Measurements from ENCODE around the gene RBM39.

RBM39 gene

GRCh38 chr20:35773154-35773751 is 31.2 kb upstream of the RBM39 start:
- peak overlapping the region; percentile 76 for H3K4me3 ChIP-seq (ENCODE audit: low read depth, low read length)
- DNase-seq (ENCODE audit: low read depth): peak; percentile 34

GRCh38 chr20:35772563-35773058 is 30.6 kb upstream of the RBM39 start:
- DNase-seq (ENCODE audit: low read depth): no peak
- H3K4me3 ChIP-seq (ENCODE audit: low read depth, low read length): peak overlapping the region; percentile 76

More at GRCh38 chr20:35773154-35773751, 31.2 kb upstream of the RBM39 start:
- no peak for TF ChIP-seq CTCF (IDR thresholded peaks at IDR 0.05; ENCODE audit: low read depth, low read length, missing control alignments)

GRCh38 chr20:35771689-35772562 is 29.9 kb upstream of the RBM39 start, which contains the start of gene PHF20:
Gene PHF20, plus strand, starts transcription at chr20:35772015. Its CDS starts 29,508 bp downstream, at chr20:35801523.
- peak within 1 kb of the TSS; percentile 76 for H3K4me3 ChIP-seq (ENCODE audit: low read depth, low read length)
- DNase-seq (ENCODE audit: low read depth): peak; percentile 89
- no peak for TF ChIP-seq CTCF (IDR thresholded peaks at IDR 0.05; ENCODE audit: low read depth, low read length, missing control alignments)

More at GRCh38 chr20:35772563-35773058, 30.6 kb upstream of the RBM39 start:
- TF ChIP-seq CTCF (IDR thresholded peaks at IDR 0.05; ENCODE audit: low read depth, low read length, missing control alignments): no peak

- no peak for TF ChIP-seq CTCF (IDR thresholded peaks at IDR 0.05; ENCODE audit: low read depth, low read length, missing control alignments)
- DNase-seq (ENCODE audit: low read depth): no peak
- peak overlapping the region; percentile 10; the same call in 1 of the 2 replicates for H3K4me3 ChIP-seq (ENCODE audit: low read depth, low read length)
Measured at GRCh38 chr20:35771367-35771688, 29.3 kb upstream of the RBM39 start.

GRCh38 chr20:35768731-35769664 is 26.9 kb upstream of the RBM39 start:
- no peak for TF ChIP-seq CTCF (IDR thresholded peaks at IDR 0.05; ENCODE audit: low read depth, low read length, missing control alignments)
- no peak overlapping the region for H3K4me3 ChIP-seq (ENCODE audit: low read depth, low read length)
- peak; percentile 40 for DNase-seq (ENCODE audit: low read depth)

GRCh38 chr20:35767683-35768481 is 25.8 kb upstream of the RBM39 start:
- peak overlapping the region; percentile 8; the same call in 1 of the 2 replicates for H3K4me3 ChIP-seq (ENCODE audit: low read depth, low read length)
- peak; percentile 92 for DNase-seq (ENCODE audit: low read depth)
- TF ChIP-seq CTCF (IDR thresholded peaks at IDR 0.05; ENCODE audit: low read depth, low read length, missing control alignments): no peak

Measured in GM12864 (cell line).